Fibroblast of lung (primary cell): Measurements from ENCODE around the gene CSGALNACT2. TPM values are rescaled to one million over a fixed set of nuclear protein-coding genes. Genes with fewer than 3 reads are reported as not detected.

ENCODE experiments used
- DNase-seq, 2 donors: peaks; one replicate each; pipeline versions ENCODE4 v3.0.0 to v3.0.0-alpha.2; 2010; ENCODE audit warnings: low read depth in 2 of 2
- H2AFZ ChIP-seq: 2 replicates; pipeline ENCODE4 v1.5.1; 2012; ENCODE audit warnings: low read length, control low read depth, inconsistent platforms
- H3K27ac ChIP-seq: 2 replicates; pipeline ENCODE4 v1.5.1; 2011; ENCODE audit warnings: low read length, control low read depth; ENCODE audit not compliant: insufficient read depth
- H3K27me3 ChIP-seq: 2 replicates; pipeline ENCODE4 v1.5.1; 2011; ENCODE audit warnings: mild to moderate bottlenecking, low read length; ENCODE audit not compliant: control insufficient read depth, insufficient read depth
- H3K36me3 ChIP-seq: 2 replicates; pipeline ENCODE4 v1.5.1; 2011; ENCODE audit warnings: low read length; ENCODE audit not compliant: control insufficient read depth, insufficient read depth
- H3K4me1 ChIP-seq: 2 replicates; pipeline ENCODE4 v1.5.1; 2011; ENCODE audit warnings: low read length; ENCODE audit not compliant: control insufficient read depth, insufficient read depth; ENCODE audit errors: extremely low read depth
- H3K4me2 ChIP-seq: 2 replicates; pipeline ENCODE4 v1.5.1; 2011; ENCODE audit warnings: low read length, control low read depth; ENCODE audit not compliant: insufficient read depth; ENCODE audit errors: extremely low read depth
- H3K4me3 ChIP-seq, 4 experiments: fragments of 200-600 bp in 1 of 4; sonication (generic) in 1 of 4; replicated peaks in 1 of 4; 2 replicates each; pipeline ENCODE4 v1.5.1; 2011 to 2016; ENCODE audit warnings: low read length in 4 of 4, low read depth in 3 of 4, mild to moderate bottlenecking in 3 of 4, control low read depth in 2 of 4, inconsistent platforms in 1 of 4, mixed read lengths in 1 of 4; ENCODE audit not compliant: insufficient read depth in 1 of 4; ENCODE audit errors: control extremely low read depth in 1 of 4
- H3K79me2 ChIP-seq: 2 replicates; pipeline ENCODE4 v1.5.1; 2012; ENCODE audit warnings: mild to moderate bottlenecking, low read length, inconsistent platforms; ENCODE audit not compliant: control insufficient read depth, insufficient read depth
- H3K9ac ChIP-seq: 2 replicates; pipeline ENCODE4 v1.5.1; 2011; ENCODE audit warnings: mild to moderate bottlenecking, low read length, control low read depth; ENCODE audit not compliant: insufficient read depth
- H3K9me3 ChIP-seq: 2 replicates; pipeline ENCODE4 v1.5.1; 2012; ENCODE audit warnings: low read depth, low read length; ENCODE audit not compliant: control insufficient read depth, insufficient read depth
- H4K20me1 ChIP-seq: 2 replicates; pipeline ENCODE4 v1.5.1; 2011; ENCODE audit warnings: low read length; ENCODE audit not compliant: control insufficient read depth, insufficient read depth; ENCODE audit errors: extremely low read depth
- EZH2 ChIP-seq: IDR thresholded peaks from 2 replicates; pipeline ENCODE4 v1.5.1; 2012; ENCODE audit warnings: low read length, control low read depth, mild to moderate bottlenecking; ENCODE audit errors: missing control alignments
- polyA plus RNA-seq, 2 donors: library from polyadenylated mRNA; depleted of rRNA in 1 of 2; stranded (reverse) in 1 of 2; unstranded in 1 of 2; fragments of >200 nt; gene quantifications; 2 replicates each; pipeline ENCODE4 v1.2.1, GENCODE V29; 2011 to 2012; ENCODE audit warnings: missing spikeins in 1 of 2
- total RNA-seq: library from RNA; depleted of rRNA; stranded (reverse); fragments of >200 nt; gene quantifications from 2 replicates; pipeline ENCODE4 v1.2.1, GENCODE V29; 2014
- TF ChIP-seq, protein P1 (sequence below), 2 donors: IDR thresholded peaks in 1 of 2; conservative IDR thresholded peaks in 1 of 2; 1 replicate in 1 of 2; 2 replicates in 1 of 2; pipeline ENCODE4 v1.5.1; 2011 to 2012; ENCODE audit warnings: low read length in 2 of 2, control low read depth in 1 of 2, inconsistent platforms in 1 of 2, low read depth in 1 of 2, mild to moderate bottlenecking in 1 of 2

CSGALNACT2 gene
- total and polyA plus RNA-seq, 2 donors (not counting 1 experiment from before 2014, with no cell fraction given), result 38.6 to 46.9 TPM

GRCh38 chr10:43211431-43212042 is 73.3 kb downstream of the CSGALNACT2 start:
- H3K4me2 ChIP-seq, result no peak overlapping the region
- no peaks in the 10 kb centered on the region for H3K36me3 ChIP-seq
- H3K79me2 ChIP-seq, result no peaks in the 10 kb centered on the region
- H3K9ac ChIP-seq, result no peak overlapping the region
- no peak overlapping the region for H2AFZ ChIP-seq
- no peaks in the 10 kb centered on the region for H4K20me1 ChIP-seq
- no peaks in the 10 kb centered on the region for H3K4me1 ChIP-seq
- H3K27ac ChIP-seq, result no peak overlapping the region
- no peaks in the 10 kb centered on the region for H3K9me3 ChIP-seq
- H3K27me3 ChIP-seq, result no peaks in the 10 kb centered on the region
- TF ChIP-seq EZH2, result no peak
- TF ChIP-seq, protein P1, sequence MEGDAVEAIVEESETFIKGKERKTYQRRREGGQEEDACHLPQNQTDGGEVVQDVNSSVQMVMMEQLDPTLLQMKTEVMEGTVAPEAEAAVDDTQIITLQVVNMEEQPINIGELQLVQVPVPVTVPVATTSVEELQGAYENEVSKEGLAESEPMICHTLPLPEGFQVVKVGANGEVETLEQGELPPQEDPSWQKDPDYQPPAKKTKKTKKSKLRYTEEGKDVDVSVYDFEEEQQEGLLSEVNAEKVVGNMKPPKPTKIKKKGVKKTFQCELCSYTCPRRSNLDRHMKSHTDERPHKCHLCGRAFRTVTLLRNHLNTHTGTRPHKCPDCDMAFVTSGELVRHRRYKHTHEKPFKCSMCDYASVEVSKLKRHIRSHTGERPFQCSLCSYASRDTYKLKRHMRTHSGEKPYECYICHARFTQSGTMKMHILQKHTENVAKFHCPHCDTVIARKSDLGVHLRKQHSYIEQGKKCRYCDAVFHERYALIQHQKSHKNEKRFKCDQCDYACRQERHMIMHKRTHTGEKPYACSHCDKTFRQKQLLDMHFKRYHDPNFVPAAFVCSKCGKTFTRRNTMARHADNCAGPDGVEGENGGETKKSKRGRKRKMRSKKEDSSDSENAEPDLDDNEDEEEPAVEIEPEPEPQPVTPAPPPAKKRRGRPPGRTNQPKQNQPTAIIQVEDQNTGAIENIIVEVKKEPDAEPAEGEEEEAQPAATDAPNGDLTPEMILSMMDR (conservative IDR thresholded peaks at IDR 0.05 in 1 of 2, IDR thresholded peaks at IDR 0.05 in 1 of 2; ENCODE audit: low read depth in 1 of 2, low read length in 2 of 2), result no peak
- no peak for DNase-seq
- no peak overlapping the region for H3K4me3 ChIP-seq

DNA sequence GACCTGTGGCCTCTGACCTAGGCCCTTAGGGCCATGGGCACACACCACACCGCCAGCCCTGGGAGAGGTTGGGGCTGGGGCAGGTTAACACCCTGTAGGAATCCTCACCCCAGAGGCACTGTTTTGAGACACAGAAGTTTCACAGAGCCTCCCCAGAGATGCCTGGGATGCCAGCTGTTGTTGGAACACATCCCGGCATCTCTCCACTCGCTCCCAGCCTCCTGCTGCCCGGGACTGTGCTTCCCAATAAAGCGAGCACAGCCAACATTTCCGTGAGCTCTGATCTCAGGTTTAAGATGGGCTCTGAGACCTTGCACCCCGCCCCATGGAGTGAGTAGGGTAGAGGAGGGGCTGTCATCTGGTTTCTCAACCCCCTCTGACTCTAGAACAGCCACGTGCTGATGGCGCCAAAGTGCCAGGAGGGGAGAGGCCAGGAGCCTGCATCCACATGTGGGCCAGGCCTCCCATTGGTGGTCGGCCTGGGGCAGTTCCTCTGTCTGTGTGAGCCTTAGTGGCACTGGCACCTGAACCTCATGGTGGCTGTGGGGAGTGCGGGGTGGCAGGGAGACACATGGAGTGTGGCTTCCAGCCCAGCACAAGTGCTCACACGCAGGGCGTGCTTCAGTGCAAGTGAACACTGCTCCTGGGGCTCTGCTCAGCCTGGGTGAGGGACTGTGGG is 73.9 kb downstream of the CSGALNACT2 start:
- no peak overlapping the region for H3K27ac ChIP-seq
- H3K4me1 ChIP-seq, result no peaks in the 10 kb centered on the region
- no peak overlapping the region for H3K4me2 ChIP-seq
- H3K79me2 ChIP-seq, result no peaks in the 10 kb centered on the region
- no peak overlapping the region for H3K4me3 ChIP-seq
- H3K36me3 ChIP-seq, result no peaks in the 10 kb centered on the region
- no peaks in the 10 kb centered on the region for H4K20me1 ChIP-seq
- DNase-seq, result no peak
- no peak overlapping the region for H2AFZ ChIP-seq
- no peaks in the 10 kb centered on the region for H3K27me3 ChIP-seq
- TF ChIP-seq, protein P1 (conservative IDR thresholded peaks at IDR 0.05 in 1 of 2, IDR thresholded peaks at IDR 0.05 in 1 of 2; ENCODE audit: low read depth in 1 of 2, low read length in 2 of 2), result no peak
- no peak for TF ChIP-seq EZH2
- no peak overlapping the region for H3K9ac ChIP-seq
- H3K9me3 ChIP-seq, result no peaks in the 10 kb centered on the region

- DNase-seq, result peak in 1 of 2 donors; percentile 59
These were observed 76.1 kb downstream of the CSGALNACT2 start for GRCh38 chr10:43214071-43214955.

More at GRCh38 chr10:43214071-43214955, 76.1 kb downstream of the CSGALNACT2 start:
- Histone ChIP-seq H4K20me1 (no peaks in the 10 kb centered on the region), H3K4me3 (no peak overlapping the region), H3K4me2 (no peak overlapping the region), H3K27me3 (no peaks in the 10 kb centered on the region), H3K36me3 (no peaks in the 10 kb centered on the region), H3K27ac (no peak overlapping the region), H3K9me3 (no peaks in the 10 kb centered on the region), H3K9ac (no peak overlapping the region), H3K4me1 (no peaks in the 10 kb centered on the region), H2AFZ (no peak overlapping the region), H3K79me2 (no peaks in the 10 kb centered on the region)
- no peak for TF ChIP-seq EZH2
